ENCODE results near the gene ZDHHC13.
A peak's percentile ranks its signal among the peaks of the same experiment; 100 is the strongest.

ZDHHC13 gene

GRCh38 chr11:19173004-19173689 lies 56.2 kb downstream of the ZDHHC13 start:
- DNase-seq (ENCODE audit: low spot score): no peak

- DNase-seq (ENCODE audit: low spot score): no peak
Measured at GRCh38 chr11:19173964-19174638, 57.1 kb downstream of the ZDHHC13 start.

GRCh38 chr11:19176629-19177186 lies 59.7 kb downstream of the ZDHHC13 start:
- DNase-seq (ENCODE audit: low spot score): no peak

- no peak for DNase-seq (ENCODE audit: low spot score)
Measured at GRCh38 chr11:19181531-19182261, 64.7 kb downstream of the ZDHHC13 start.

- DNase-seq (ENCODE audit: low spot score): peak; percentile 35
Measured at GRCh38 chr11:19183646-19184045, 66.7 kb downstream of the ZDHHC13 start.

GRCh38 chr11:19185036-19185435 lies 68.1 kb downstream of the ZDHHC13 start:
- no peak for DNase-seq (ENCODE audit: low spot score)

GRCh38 chr11:19185516-19186052 lies 68.6 kb downstream of the ZDHHC13 start:
- no peak for DNase-seq (ENCODE audit: low spot score)

- no peak for DNase-seq (ENCODE audit: low spot score)
Measured at GRCh38 chr11:19187114-19187832, 70.3 kb downstream of the ZDHHC13 start.

GRCh38 chr11:19187833-19188258 lies 70.9 kb downstream of the ZDHHC13 start:
- no peak for DNase-seq (ENCODE audit: low spot score)

- no peak for DNase-seq (ENCODE audit: low spot score)
Measured at GRCh38 chr11:19191530-19192169, 74.7 kb downstream of the ZDHHC13 start.

- no peak for DNase-seq (ENCODE audit: low spot score)
Measured at GRCh38 chr11:19193916-19194315, 76.9 kb downstream of the ZDHHC13 start.

- no peak for DNase-seq (ENCODE audit: low spot score)
Measured at GRCh38 chr11:19194620-19195308, 77.8 kb downstream of the ZDHHC13 start.

- no peak for DNase-seq (ENCODE audit: low spot score)
Measured at GRCh38 chr11:19196432-19196831, 79.5 kb downstream of the ZDHHC13 start.

- DNase-seq (ENCODE audit: low spot score): no peak
Measured at GRCh38 chr11:19199048-19199447, 82.1 kb downstream of the ZDHHC13 start.

GRCh38 chr11:19199771-19200170 lies 82.8 kb downstream of the ZDHHC13 start:
- no peak for DNase-seq (ENCODE audit: low spot score)

GRCh38 chr11:19200410-19201201 lies 83.6 kb downstream of the ZDHHC13 start:
- DNase-seq (ENCODE audit: low spot score): no peak

GRCh38 chr11:19201737-19202605 lies 85.0 kb downstream of the ZDHHC13 start, which contains the start of gene CSRP3:
TSS of gene CSRP3 (minus strand) at chr11:19201983. CDS start at chr11:19192448, 9,535 bp downstream.
- no peak for DNase-seq (ENCODE audit: low spot score)

- no peak for DNase-seq (ENCODE audit: low spot score)
Measured at GRCh38 chr11:19204836-19205235, 87.9 kb downstream of the ZDHHC13 start.

- DNase-seq (ENCODE audit: low spot score): no peak
Measured at GRCh38 chr11:19208181-19208580, 91.2 kb downstream of the ZDHHC13 start.

Measured in D341Med (cell line).